Measurements from ENCODE around the gene KLK13.

KLK13 gene

GRCh38 chr19:51060973-51061372 lies 3.9 kb downstream of the KLK13 start:
- no peak for DNase-seq (ENCODE audit: low read depth)

- DNase-seq (ENCODE audit: low read depth), result no peak
Measured at GRCh38 chr19:51060336-51060735, 4.6 kb downstream of the KLK13 start.

- DNase-seq (ENCODE audit: low read depth), result no peak
Measured at GRCh38 chr19:51059715-51060114, 5.2 kb downstream of the KLK13 start.

- no peak for DNase-seq (ENCODE audit: low read depth)
Measured at GRCh38 chr19:51055866-51056265, 9.0 kb downstream of the KLK13 start.

GRCh38 chr19:51047031-51047335 lies 17.9 kb downstream of the KLK13 start:
- no peak for DNase-seq (ENCODE audit: low read depth)

GRCh38 chr19:51044327-51044726 lies 20.6 kb downstream of the KLK13 start:
- DNase-seq (ENCODE audit: low read depth), result no peak

GRCh38 chr19:51043497-51043896 lies 21.4 kb downstream of the KLK13 start:
- no peak for DNase-seq (ENCODE audit: low read depth)

GRCh38 chr19:51040151-51040550 lies 24.7 kb downstream of the KLK13 start:
- no peak for DNase-seq (ENCODE audit: low read depth)

- no peak for DNase-seq (ENCODE audit: low read depth)
Measured at GRCh38 chr19:51036519-51036918, 28.4 kb downstream of the KLK13 start.

GRCh38 chr19:51034704-51035103 lies 30.2 kb downstream of the KLK13 start, which contains the start of gene KLK12:
Gene KLK12 (minus strand): TSS chr19:51035002. CDS start chr19:51034621, 381 bp downstream.
- DNase-seq (ENCODE audit: low read depth), result no peak

- no peak for DNase-seq (ENCODE audit: low read depth)
Measured at GRCh38 chr19:51031880-51032225, 33.0 kb downstream of the KLK13 start.

GRCh38 chr19:51031220-51031879 lies 33.5 kb downstream of the KLK13 start:
- DNase-seq (ENCODE audit: low read depth), result no peak

- DNase-seq (ENCODE audit: low read depth), result no peak
Measured at GRCh38 chr19:51030631-51031030, 34.3 kb downstream of the KLK13 start.

GRCh38 chr19:51029718-51030117 lies 35.2 kb downstream of the KLK13 start:
- no peak for DNase-seq (ENCODE audit: low read depth)

GRCh38 chr19:51027873-51028272 lies 37.0 kb downstream of the KLK13 start:
- no peak for DNase-seq (ENCODE audit: low read depth)

- DNase-seq (ENCODE audit: low read depth), result no peak
Measured at GRCh38 chr19:51027126-51027806, 37.6 kb downstream of the KLK13 start.

- DNase-seq (ENCODE audit: low read depth), result no peak
Measured at GRCh38 chr19:51026554-51026831, 38.4 kb downstream of the KLK13 start, which contains the start of gene KLK11. Gene KLK11 (minus strand): TSS chr19:51026616. CDS start chr19:51025631, 985 bp downstream.

GRCh38 chr19:51025809-51026553 lies 38.9 kb downstream of the KLK13 start:
- DNase-seq (ENCODE audit: low read depth), result no peak

GRCh38 chr19:51025401-51025800 lies 39.5 kb downstream of the KLK13 start:
- DNase-seq (ENCODE audit: low read depth), result no peak

- no peak for DNase-seq (ENCODE audit: low read depth)
Measured at GRCh38 chr19:51024924-51025323, 40.0 kb downstream of the KLK13 start.

- no peak for DNase-seq (ENCODE audit: low read depth)
Measured at GRCh38 chr19:51023946-51024345, 40.9 kb downstream of the KLK13 start.

GRCh38 chr19:51022526-51022925 lies 42.4 kb downstream of the KLK13 start:
- no peak for DNase-seq (ENCODE audit: low read depth)

GRCh38 chr19:51020988-51021651 lies 43.8 kb downstream of the KLK13 start:
- no peak for DNase-seq (ENCODE audit: low read depth)

Data from fibroblast of the conjunctiva (primary cell).